Raji (cell line): ENCODE results near the gene KPTN.

Experiments used
- POLR2A ChIP-seq: IDR thresholded peaks from 2 replicates; pipeline ENCODE4 v1.6.1; 2011; ENCODE audit warnings: low read depth, low read length, control low read depth; ENCODE audit not compliant: insufficient read depth

KPTN gene

DNA sequence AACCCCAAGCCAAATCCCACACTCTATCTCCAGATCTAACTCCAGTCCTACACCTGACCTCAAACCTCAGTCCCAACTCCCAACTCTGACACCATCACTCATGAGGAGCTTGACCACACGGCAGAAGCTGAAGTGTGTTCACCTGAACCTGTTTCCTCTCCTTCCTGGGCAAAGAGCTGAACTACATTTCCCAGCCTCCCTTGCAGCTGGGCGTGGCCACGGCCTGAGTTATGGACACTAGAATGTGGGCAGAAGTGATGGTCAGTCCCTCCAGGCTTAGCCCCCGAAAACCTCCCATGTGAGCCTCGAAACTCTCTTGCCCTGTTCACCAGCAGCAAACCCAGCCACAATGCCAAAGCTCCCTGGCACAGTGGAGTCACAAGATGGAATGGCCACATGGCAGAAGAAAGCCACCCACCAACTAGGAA is 45.2 kb downstream of the KPTN start:
- TF ChIP-seq POLR2A: no peak

DNA sequence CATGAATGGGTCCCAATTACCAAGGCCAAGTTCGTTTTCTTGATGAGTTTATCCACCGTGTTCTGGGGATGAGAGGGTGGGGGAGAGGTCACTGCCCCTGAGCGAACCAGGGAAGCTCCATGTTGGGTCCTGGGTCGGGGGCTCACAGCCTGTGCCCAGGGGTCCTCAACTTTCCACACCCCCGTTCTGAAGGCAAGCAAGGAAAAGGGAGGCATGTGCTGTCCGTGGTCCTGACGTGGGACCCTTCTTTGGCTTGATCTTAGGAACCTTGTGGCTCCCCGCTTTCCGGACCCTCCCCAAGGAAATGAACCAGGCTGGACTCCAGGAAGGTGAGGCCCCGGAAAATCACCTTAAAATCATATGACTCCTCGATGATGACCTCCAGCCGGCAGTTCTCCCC is 46.5 kb downstream of the KPTN start:
- TF ChIP-seq POLR2A: no peak

DNA sequence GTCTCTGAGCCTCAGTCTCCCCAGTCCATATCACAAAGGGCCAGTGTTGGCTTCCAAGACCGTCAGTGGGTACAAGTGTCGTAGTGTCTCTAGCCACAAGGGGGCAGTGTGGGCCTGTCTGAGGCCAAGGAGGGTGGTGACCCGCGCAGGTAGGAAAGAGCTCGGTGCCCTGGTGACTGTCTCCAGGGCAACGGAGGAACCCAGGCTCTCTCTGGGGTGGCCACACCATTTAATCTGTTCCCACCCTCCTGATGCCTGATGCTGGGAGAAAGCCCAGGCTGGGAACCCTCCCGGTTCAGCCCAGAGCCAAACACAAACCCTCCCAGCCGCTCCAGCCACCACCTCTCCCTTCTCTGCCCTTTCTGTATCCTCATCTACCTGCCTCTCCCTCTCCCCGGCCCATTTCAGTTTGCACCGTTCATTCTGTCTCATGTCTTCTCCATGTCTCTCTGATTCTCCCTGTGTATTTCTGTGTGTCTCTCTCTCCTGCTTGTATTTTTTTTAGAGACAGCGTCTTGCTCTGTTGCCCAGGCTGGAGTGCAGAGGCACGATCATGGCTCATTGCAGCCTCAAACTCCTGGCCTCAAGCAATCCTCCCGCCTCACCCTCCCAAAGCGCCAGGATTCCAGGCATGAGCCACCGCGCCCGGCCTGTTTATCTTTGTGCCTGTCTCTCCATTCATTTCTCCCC is 47.2 kb downstream of the KPTN start:
- TF ChIP-seq POLR2A: no peak

DNA sequence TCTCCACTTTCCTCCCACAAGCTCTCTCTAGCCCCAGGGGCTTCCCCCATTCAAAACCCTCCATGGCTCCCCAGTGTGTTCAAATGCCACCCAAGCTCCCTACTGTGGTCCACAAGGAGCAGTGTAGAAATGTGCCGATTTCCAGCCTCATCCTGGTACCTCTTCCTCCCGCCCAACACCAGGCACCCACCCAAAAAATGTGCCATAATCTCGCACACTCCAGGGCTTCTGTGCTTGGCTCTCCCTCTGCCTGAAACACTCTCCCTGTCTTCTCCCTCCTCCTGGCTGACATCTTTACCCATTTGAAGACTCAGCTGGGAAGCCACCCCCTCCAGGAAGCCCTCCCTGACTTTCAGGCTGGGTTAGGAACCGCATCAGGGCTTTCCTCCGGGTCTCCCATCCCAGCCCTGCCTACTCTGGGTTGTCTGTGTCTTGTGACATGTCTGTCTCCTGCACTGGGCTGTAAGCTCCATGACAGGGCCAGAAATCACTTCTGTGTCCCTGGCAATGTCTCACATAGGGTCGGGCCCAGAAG is 48.1 kb downstream of the KPTN start:
- TF ChIP-seq POLR2A: no peak

DNA sequence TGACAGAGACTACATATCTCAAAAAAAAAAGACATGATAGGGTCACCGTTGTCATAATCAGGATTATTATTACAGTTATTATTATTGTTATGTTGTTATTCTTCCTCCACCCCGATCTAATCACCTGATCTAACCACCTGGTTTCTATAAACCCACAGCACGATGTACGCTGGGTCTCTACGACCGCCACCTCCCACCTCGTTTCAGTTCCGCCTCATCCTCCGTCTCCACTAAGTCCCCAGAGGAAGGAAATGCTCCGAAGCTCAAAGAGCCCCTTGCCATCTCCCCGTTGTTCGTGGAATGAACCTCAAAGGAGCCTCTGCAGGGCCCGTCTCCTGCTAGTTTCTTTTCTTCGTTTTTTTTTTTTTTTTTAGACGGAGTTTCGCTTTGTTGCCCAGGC is 48.8 kb downstream of the KPTN start:
- TF ChIP-seq POLR2A: no peak

DNA sequence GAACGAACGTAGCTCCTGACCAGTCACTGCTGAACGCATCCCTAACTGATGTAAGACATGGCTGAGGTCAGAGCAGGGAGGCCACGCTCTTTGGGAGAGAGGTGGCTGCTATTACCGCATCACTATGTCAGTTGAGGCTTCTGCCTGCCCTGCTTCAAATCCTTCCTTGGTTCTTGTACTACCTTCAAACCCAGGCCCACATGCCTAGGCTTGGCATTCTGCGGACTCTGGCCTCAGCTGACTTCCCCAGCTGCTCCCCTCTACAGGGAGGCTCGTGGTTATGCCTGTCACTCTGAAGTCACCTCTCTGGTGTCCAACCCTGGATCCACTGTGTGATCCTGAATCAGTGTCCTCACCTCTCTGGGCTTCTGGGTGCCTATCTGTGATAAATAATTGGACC is 49.9 kb downstream of the KPTN start:
- TF ChIP-seq POLR2A: peak; percentile 43; the same call in 1 of the 2 replicates

DNA sequence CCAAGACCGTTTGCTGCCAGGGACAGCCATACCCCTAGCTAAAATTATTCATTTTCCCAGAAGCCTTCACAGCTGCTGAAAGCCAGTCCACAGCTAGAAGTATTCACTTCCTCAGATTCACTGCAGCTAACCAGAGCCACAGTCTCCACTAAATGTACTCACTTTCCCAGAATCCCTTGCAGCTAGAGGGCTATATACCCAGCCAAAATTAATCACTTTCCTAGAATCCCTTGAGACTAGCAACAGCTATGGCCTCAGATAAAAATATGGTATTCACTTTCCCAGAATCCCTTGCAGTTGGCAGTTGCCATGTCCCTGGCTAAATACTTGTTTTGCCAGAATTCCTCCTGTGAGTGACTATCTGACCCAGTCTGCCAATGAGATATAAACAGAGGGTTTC is 50.9 kb downstream of the KPTN start:
- TF ChIP-seq POLR2A: no peak

DNA sequence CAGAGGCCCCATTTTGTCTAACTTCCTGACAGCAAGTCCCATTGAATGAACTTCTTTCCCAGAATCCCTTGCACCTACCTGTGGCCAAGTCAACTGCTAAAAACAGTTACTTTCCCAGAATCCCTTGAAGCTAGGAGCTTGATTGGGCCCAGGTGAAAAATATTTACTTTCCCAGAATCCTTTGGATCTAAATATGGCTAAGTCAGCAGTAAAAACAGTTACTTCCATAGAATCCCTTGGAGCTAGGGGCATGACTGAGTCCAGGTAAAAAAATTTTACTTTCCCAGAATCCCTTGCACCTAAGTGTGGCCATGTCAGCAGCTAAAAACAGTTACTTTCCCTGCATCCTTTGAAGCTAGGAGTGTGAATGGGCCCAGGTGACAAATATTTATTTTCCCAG is 51.5 kb downstream of the KPTN start:
- TF ChIP-seq POLR2A: no peak

DNA sequence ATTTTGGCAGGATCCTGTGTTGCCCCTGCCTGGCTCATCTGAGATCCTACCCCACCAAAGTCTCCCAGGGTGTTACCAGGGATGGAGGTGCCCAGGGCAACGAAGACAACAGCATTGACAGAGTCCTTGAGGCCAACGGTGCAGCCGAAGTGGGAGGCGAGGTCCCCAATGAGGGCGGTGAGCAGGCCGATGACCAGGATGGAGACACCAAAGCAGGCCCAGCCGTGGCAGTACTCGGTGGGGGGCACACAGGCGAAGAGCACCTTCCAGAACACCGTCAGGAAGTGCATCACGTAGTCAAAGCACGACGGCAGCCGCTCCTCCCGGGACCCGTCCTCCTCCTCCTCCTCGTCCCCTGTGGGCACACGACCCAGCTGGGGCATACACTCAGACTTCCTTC is 51.9 kb downstream of the KPTN start:
- no peak for TF ChIP-seq POLR2A

DNA sequence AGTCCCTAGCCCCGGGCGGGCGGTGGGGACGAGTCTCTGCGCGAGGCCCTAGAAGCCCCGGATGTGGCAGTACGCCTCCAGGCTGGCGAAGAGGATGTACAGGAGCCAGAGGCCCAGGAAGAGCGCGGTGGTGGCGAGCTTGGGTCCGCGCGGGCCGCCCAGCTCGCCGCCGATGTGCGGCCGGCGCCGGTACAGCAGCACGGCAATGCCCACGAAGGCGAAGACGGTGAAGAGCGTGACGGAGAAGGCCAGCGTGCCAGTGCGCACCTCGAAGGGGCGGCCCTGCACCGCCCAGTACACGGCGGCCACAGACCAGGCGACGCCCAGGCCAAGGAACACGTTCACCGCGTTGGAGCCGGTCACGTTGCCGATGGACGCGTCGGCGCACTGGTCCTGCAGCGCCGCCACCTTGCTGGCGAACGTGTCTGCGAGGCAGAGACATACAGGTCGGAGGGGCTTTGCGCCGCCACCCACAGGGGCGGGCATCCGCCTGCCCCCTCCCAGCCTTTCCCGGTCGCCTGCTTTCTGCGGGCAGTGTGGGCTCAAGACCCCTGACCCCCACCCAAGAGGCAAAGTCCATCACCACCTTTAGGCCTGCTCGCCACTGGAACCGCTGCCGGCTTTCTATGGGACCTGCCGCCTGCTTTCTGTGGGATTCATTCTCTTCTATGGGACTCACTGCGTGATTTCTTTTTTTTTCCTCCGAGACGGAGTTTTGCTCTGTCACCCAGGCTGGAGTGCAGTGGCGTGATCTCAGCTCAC is 53.8 kb downstream of the KPTN start:
- no peak for TF ChIP-seq POLR2A

DNA sequence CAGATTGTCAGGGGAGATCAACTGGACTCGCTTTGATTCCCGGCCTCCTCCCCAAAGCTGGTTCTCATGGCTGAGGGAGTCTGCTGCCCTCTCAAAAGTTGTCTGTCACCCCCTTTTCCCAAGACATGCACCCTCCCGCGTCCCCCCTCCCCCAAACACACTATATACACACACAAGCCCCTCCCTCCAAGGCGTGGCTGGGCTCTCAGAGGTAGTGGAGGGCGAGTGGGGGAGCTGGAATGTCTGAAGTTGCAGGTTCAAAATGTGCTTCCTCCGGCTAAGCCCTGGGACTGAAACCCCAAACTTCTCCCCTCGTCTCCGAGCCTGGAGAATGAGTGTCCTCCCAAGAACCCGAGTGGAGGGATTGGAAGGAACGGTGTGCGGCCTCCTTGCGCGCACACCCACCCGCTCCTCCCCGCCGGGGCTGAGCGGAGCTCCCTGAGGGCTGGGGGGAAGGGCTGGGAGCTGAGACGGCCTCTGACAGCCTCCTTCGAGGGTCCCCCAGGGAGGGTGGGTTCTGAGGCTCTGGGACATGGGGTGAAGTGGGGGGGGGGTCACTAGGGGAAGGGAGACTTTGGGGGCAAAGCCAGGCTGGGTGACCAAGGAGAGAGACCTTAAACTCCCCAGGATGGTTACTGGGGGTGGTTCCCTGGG is 54.8 kb downstream of the KPTN start:
- no peak for TF ChIP-seq POLR2A

DNA sequence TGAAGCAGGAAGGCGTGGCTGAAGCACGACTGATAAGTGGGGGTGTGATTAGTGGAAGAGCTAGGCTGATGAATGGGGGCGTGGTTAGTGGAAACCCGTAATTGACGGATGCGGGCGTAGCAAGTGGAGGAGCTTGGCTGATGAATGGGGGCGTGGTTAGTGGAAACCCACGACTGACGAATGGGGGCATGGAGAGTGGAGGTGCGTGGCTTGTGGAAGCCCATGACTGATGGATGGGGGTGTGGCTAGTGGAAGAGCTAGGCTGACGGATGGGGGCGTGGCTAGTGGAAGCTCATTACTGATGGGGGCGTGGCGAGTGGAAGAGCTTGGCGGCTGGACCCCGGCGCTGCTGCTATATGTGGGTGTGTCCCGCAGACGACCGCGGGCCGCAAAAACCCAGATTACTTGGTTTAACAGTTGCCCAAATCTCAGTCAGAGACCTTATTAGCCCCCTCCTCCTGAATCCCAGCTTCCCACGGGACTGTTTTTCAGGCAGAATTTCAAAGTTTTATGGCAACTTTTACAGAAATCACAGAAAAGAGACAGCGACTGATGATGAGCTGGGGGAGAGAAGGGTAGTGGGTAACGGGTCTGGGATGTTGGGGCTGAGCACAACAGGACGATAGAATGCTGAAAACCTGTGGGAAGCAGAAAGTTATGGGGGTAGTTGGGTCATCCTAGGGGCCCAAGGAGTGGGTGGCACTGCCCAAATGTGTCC is 55.7 kb downstream of the KPTN start:
- no peak for TF ChIP-seq POLR2A

DNA sequence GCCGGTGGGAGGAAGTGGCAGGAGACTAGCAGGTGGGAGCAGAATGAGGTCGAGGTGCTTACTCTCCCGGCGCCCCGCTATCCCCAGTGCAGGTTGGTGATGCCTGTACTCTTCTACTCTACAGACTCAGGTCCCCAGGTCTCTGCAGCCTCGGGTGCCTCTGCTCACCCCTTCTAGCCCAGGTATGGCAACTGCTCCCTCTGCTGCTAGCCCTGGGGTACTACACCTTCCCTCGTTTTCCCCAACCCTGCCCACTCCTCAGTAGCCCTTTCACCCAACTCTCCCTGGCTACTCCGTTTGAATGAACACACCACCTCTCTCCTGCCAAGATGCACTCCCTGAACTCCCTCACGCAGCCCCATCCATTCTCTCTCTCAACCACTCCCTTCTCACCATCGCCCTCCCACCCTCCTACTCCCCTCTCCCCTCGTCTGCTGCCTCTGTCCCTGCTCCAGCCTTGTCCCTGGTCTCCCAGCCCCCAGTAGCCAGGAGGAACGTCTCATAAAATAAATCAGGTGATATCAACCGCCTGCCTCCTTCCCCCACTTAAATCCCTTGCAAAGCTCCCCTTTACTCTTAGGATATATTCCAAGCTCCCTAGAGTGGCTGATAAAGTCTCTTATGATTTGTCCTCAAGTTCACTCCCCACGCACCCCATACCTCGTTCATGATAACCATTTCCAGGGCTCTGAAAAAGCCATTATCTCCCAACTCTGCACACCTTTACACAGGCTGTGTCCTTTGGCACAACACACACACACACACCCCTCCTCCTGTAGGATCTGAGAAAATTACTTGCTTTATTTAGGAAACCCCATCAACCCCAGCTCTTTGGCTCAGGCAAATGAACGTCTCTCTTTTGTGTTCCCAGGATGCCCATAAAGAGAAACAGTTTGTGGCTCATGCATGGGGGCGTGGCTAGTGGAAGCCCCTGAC is 56.5 kb downstream of the KPTN start:
- TF ChIP-seq POLR2A: no peak
